Epithelial cell of alveolus of lung (primary cell): Measurements from ENCODE around the gene TBX10. TPM values are rescaled to one million over a fixed set of nuclear protein-coding genes. Genes with fewer than 3 reads are reported as not detected.

Experiments used
- total RNA-seq: library from RNA; depleted of rRNA; stranded (reverse); fragments of >200 nt; gene quantifications from 2 replicates; pipeline ENCODE4 v1.2.1, GENCODE V29; 2015

TBX10 gene
- not detected in 2 replicates for total RNA-seq

DNA sequence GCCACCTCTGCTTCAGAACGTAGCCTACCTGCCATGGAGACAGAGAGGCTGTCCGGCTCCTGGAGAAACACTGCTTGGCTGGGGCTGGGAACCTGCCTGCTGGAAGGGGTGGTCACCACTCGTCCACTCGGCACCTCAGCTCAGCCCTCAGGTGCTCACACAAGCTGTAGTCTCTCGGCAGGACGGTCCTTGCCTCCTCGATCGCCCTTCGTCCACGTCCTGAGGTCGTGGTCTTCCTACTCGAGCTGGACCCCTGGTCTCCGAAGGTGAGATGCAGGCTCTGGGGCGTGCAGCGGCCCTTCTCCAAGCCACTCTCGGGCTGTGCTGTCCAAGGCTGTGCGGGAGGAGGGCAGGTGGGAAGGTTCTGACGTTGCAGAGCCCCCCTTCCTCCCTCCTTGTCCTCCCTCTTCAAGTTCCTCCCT lies at the start of gene TBX10:
TBX10 (minus strand) TSS at position 326 of the 422 bp plus-strand sequence; CDS start at position 35, 291 bp downstream.

DNA sequence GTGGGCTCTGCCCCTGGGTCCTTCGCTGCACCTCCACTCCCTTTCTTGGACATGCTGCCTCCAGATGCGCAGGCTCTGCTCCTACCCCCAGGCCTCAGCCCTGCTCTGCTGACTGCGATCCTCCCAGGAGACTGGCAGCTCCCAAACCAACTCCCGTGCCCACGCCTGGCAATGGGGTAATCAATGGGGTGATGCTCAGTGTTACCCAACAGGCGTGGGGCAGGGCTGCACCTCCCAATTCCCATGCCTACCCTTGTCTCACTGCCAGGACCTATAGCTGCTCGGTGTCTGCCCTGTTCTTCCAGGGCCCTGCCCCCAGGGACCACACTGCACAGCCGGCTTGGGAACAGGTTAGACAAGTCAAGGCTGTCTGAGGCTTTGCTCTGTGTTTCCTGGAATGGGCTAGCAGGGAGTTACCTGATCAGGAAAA lies 34.9 kb upstream of the TBX10 start, which contains the start of gene ALDH3B2:
ALDH3B2 (minus strand) TSS at position 182 of the 430 bp plus-strand sequence. CDS start 7,688 bp downstream, outside the sequence.

DNA sequence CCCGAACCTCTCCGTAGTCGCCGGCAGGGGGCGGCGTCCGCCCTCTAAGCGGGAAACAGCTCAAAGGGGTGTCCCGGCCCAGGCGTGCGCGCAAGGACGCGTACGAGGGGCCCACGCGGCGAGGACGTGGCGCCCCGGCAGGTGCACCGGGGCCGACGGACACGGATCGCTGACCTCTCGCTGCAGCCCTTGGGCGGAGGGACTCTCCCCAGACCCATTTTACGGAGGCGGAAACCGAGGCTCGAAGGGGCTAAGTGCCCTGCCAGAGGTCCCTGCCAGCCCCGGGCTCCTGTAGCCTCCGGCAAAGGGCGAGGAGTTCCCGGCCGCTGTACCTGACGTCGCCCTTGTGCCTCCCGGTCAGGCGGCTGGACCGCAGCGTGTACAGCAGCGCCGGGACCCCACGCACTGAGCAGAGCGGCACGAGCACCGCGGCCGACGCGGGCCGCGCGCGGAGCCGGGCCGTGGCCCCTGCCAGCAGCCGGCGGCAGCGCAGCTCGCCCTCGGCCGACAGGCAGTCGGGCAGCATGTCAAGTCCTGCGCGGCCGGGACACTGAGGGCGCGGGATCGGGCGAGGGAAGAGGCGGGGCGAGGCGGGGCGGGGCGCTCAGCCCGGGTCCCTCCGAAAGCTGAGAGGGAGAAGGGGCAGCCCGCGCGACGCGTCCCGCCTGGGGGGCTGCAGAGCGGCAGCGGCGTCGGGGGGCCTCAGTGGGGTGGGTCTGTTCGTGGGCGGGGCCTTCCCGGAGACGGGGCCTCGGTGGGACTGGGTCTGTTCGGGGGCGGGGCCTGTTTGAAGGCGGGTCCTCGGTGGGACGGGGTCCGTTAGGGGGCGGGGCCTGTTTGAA lies 10.0 kb downstream of the TBX10 start, which contains the start of gene NUDT8:
NUDT8 (minus strand) TSS at position 552 of the 842 bp plus-strand sequence; CDS start at position 526, 26 bp downstream.

DNA sequence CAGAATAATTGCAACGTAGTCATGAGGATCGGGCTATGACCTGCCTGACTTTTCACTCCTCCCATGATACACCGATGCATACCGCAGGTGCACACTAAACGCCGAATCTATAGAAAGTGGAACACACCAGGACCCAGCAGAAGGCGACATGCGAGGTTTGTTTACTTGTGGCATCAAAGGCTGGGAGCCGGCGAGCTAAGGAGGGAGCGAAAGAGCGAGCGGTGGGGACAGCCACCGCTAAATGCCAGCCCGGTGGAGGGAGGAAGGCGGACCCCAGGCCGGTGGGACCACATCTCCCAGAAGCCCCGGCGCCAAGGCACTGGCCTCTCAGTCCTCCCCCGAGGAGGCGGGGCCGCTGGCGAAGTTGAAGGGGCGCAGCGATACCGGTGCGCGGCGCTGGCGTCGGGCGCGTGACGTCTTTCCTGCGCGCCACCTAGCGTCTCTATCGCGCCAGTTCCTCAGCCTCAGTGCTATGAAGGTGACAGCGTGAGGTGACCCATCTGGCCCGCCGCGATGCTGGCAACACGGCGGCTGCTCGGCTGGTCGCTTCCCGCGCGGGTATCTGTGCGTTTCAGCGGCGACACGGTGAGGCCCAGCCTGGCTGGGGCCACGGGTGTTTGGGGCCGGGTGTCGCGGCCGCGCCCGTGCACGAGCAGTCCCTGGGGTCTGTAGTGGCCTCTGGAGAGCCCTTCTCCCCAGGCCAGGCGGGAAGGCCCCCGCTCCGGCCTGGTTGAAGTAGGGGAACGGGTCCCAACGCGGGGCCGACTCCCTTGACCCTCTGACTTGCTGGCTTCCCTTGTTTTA lies 32.9 kb downstream of the TBX10 start, which contains the start of gene NDUFV1:
NDUFV1 (plus strand) TSS at position 445 of the 804 bp plus-strand sequence; CDS start at position 514, 69 bp downstream.

DNA sequence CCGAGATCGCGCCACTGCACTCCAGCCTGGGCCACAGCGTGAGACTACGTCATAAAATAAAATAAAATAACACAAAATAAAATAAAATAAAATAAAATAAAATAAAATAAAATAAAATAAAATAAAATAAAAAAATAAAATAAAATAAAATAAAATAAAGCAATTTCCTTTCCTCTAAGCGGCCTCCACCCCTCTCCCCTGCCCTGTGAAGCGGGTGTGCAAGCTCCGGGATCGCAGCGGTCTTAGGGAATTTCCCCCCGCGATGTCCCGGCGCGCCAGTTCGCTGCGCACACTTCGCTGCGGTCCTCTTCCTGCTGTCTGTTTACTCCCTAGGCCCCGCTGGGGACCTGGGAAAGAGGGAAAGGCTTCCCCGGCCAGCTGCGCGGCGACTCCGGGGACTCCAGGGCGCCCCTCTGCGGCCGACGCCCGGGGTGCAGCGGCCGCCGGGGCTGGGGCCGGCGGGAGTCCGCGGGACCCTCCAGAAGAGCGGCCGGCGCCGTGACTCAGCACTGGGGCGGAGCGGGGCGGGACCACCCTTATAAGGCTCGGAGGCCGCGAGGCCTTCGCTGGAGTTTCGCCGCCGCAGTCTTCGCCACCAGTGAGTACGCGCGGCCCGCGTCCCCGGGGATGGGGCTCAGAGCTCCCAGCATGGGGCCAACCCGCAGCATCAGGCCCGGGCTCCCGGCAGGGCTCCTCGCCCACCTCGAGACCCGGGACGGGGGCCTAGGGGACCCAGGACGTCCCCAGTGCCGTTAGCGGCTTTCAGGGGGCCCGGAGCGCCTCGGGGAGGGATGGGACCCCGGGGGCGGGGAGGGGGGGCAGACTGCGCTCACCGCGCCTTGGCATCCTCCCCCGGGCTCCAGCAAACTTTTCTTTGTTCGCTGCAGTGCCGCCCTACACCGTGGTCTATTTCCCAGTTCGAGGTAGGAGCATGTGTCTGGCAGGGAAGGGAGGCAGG lies 56.0 kb downstream of the TBX10 start, which contains the start of gene GSTP1:
GSTP1 (plus strand) TSS at position 566 of the 958 bp plus-strand sequence; CDS start at position 598, 32 bp downstream.

Other genes with a start within 250 kb of the TBX10 start
- 8.4 and 10.8 TPM in 2 replicates for gene RAD9A, start 247.8 kb downstream of the TBX10 start, total RNA-seq
- gene PPP1CA, start 237.9 kb downstream of the TBX10 start, total RNA-seq, result 141 and 253 TPM in 2 replicates
- not detected in 2 replicates for gene TBC1D10C, start 235.7 kb downstream of the TBX10 start, total RNA-seq
- 0.88 TPM in 1 of 2 replicates, not detected in the other for gene CARNS1, start 224.1 kb downstream of the TBX10 start, total RNA-seq
- 49.5 and 61.2 TPM in 2 replicates for gene RPS6KB2, start 211.3 kb downstream of the TBX10 start, total RNA-seq
- gene PTPRCAP, start 202.1 kb downstream of the TBX10 start, total RNA-seq, result 1.9 TPM in 1 of 2 replicates, not detected in the other
- gene CORO1B, start 196.3 kb downstream of the TBX10 start, total RNA-seq, result 86.8 and 95.6 TPM in 2 replicates
- gene GPR152, start 187.0 kb downstream of the TBX10 start, total RNA-seq, result not detected in 2 replicates
- not detected in 2 replicates for gene CABP4, start 184.4 kb downstream of the TBX10 start, total RNA-seq
- 46.4 and 55.7 TPM in 2 replicates for gene TMEM134, start 170.5 kb downstream of the TBX10 start, total RNA-seq
- 70.7 and 120 TPM in 2 replicates for gene AIP, start 156.7 kb downstream of the TBX10 start, total RNA-seq
- gene PITPNM1, start 134.4 kb downstream of the TBX10 start, total RNA-seq, result 32.7 and 33.9 TPM in 2 replicates
- 36.5 and 68.4 TPM in 2 replicates for gene CDK2AP2, start 131.6 kb downstream of the TBX10 start, total RNA-seq
- not detected in 2 replicates for gene CABP2, start 116.3 kb downstream of the TBX10 start, total RNA-seq
- gene GSTP1, start 56.0 kb downstream of the TBX10 start, total RNA-seq, result 722 and 2,244 TPM in 2 replicates
- gene NDUFV1, start 32.8 kb downstream of the TBX10 start, total RNA-seq, result 189 and 203 TPM in 2 replicates
- 6.2 and 15.9 TPM in 2 replicates for gene NUDT8, start 9.8 kb downstream of the TBX10 start, total RNA-seq
- not detected in 2 replicates for gene ACY3, start 11.0 kb upstream of the TBX10 start, total RNA-seq
- not detected in 2 replicates for gene ALDH3B2, start 34.9 kb upstream of the TBX10 start, total RNA-seq